GM19438 (cell line): ENCODE results near the gene CADPS.

ENCODE experiments used
- ATAC-seq: cut with Tn5 transposase; IDR thresholded peaks from one replicate; pipeline ENCODE4 v1.9.1; 2021; ENCODE audit warnings: low read depth; ENCODE audit not compliant: unreplicated experiment

Gene CADPS

DNA sequence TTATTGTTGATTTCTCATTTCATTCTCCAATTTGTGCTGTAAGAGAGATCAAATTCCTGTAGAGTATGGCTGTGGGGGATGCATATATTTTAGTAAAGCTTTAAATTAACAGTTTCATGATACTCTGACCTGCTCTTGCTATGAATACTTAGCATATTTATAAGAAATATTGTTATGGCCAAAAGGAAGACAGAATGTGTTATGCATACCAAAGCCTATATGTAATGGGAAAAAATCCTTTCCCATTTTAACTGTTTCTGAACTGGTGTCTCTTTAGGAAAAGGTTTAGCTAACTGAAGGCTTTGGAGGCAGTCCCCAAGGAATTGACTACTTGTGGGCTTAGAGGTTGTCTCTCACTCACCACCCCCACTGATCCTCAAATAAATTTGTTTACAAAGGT lies 59.2 kb downstream of the CADPS start:
- no peak for ATAC-seq

GRCh38 chr3:62812631-62813030 lies 62.6 kb downstream of the CADPS start:
- no peak for ATAC-seq

DNA sequence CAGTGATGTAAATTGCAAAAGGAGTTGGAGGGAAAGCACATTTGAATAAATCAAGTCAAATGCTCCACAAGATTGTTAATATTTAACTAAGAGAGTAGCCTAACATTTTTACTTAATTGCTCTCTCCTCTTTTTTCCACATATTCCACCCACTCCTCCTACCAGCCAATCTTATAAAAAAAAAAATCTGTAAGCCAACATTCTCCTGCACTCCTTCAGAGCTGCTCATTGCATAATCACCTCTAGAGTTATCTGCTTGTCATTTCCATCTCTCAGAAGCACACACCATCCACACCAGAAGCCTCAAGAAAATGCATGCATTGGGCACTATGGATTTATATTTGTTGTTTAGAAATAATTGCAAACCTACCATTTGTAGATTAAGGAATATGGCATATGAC lies 64.1 kb downstream of the CADPS start:
- no peak for ATAC-seq

GRCh38 chr3:62809369-62809768 lies 65.8 kb downstream of the CADPS start:
- ATAC-seq, result no peak

DNA sequence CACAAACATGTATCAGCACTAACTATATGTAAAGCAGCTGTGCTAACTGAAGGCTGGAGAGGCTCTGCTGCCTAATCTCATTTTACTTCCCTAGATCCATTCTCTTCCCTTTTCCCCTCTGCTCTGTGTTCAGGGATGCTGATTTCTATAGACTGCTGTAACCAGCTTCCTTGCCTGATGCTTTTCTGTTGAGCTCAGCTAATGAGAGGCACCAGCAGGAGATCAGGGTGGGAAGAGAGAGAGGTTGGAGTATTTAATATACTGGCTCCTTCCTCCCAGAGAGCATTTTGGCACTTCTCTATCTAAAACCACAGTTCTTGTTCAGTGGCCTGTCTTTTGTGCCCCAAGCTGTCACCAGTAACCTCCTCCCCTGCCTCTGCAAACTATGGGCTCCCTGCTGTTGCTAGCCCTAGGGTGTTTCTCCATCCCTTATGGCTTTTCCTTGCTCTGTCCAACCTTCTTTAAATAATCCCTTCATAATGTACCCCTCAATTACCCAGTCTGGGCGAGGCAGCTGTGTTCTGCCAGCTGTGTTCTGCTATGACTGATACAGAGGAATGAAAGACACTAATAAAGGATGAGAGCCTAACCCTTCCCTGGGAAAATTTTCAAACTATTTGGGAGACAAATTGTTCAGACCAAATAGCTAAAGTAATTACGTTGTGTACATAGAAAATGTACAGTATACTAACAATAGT lies 69.5 kb downstream of the CADPS start:
- ATAC-seq, result no peak

- no peak for ATAC-seq
Observed at GRCh38 chr3:62805106-62805505, 70.1 kb downstream of the CADPS start.

GRCh38 chr3:62803276-62803675 lies 71.9 kb downstream of the CADPS start:
- ATAC-seq, result no peak

- ATAC-seq, result no peak
Observed at GRCh38 chr3:62798000-62798399, 77.2 kb downstream of the CADPS start.

- no peak for ATAC-seq
Observed at GRCh38 chr3:62797132-62797531, 78.1 kb downstream of the CADPS start.

DNA sequence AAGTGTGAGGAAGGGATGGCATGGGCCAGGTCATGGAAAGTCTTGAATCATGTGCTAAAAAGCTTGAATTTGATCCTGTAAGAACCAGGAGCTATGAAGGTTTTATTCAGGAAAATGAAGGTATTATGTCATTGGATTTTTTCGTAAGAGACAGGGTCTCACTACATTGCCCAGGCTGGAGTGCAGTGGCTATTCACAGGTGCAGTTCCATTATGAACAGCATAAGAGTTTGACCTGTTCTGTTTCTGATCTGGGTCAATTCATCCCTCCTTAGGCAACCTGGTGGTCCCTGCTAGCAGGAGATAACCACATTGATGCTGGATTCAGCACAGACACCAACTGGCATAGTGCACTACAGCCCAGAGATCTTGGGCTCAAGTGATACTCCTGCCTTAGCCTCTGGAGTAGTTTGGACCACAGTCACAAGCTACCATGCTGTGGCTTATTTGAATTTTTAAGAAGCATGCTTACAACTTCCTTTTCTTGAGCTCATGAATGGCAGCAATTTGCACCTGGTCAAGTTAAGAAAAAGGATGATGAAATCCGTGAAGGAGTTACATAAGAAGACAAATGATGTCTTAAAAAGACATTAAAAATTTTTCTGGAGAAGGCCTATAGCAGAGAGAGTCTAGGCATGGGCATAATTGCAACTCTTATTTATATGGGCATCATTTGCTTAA lies 79.1 kb downstream of the CADPS start:
- no peak for ATAC-seq

DNA sequence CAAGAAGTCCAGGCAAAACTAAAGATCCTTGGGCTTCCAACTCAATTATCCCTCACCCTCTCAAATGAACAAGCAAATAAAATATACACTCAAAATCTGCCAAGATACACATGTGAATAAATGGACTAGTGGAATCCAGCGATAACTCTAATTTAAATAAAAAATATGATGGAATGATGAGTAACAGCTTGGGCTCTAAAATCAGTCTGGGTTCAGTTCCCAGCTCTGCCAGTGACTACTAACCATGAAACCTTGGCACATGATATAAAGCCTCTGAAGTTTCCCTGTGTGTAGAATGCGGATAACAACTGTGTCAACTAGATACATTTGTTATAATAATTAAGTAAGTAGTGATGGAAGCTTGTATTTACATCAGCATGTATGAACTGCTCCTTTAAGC lies 81.3 kb downstream of the CADPS start:
- no peak for ATAC-seq

GRCh38 chr3:62785384-62785783 lies 89.8 kb downstream of the CADPS start:
- no peak for ATAC-seq

DNA sequence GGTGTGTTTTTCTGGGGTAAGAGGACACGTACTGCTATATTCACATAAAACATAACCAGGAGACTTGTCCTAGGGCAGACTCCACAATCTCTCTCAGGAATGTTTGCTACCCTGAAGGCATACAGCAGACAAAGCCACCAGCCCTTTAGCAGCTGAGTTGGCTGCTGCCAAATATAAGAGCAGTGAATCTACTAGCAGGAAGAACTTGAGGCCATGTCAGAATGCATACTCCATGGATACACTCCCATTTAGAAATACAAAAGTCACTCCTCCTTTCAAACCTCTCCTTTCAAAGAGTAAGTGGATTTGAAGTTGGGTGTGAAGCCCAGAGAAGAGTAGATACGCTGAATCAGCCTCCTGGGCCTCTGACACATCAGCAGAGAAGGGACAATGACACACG lies 94.1 kb downstream of the CADPS start:
- ATAC-seq, result no peak

GRCh38 chr3:62777674-62778073 lies 97.5 kb downstream of the CADPS start:
- ATAC-seq, result no peak

DNA sequence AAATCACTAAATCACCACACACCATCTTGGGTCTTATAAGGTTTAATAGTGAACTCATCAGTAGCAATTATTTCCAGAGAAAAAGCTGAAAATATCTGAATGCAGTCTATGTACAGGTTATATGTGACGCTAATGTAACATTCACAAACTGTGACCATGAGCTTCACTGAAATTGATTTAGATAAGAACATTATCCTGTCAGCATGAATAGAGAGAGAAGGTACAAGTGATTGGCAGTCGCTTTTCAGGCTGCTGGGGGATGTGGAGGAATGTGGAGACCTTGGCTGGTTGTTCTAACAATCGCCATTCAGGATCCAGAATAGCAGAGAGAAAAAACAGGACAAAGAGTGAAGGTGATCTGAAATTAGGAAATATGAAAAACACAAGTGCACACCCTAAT lies 98.1 kb downstream of the CADPS start:
- ATAC-seq, result no peak

DNA sequence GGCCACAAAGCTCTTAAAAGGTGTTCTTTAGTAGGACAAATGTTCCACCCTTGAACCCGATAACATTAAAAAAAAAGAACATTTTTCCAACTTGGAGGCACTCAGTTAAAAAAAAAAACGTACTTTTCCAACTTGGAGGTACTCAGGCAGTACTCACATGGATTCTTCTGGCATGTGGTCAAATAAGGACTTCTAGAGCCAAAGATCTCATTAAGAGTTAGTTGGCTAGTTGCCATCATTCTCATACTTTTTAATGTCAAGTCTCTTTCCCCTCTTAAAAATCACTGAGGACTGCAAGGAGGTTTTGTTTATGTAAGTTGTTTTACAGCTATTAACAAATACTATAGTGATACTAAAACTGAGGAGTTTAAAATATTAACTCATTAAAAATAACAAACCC lies 101.0 kb downstream of the CADPS start:
- ATAC-seq, result no peak

DNA sequence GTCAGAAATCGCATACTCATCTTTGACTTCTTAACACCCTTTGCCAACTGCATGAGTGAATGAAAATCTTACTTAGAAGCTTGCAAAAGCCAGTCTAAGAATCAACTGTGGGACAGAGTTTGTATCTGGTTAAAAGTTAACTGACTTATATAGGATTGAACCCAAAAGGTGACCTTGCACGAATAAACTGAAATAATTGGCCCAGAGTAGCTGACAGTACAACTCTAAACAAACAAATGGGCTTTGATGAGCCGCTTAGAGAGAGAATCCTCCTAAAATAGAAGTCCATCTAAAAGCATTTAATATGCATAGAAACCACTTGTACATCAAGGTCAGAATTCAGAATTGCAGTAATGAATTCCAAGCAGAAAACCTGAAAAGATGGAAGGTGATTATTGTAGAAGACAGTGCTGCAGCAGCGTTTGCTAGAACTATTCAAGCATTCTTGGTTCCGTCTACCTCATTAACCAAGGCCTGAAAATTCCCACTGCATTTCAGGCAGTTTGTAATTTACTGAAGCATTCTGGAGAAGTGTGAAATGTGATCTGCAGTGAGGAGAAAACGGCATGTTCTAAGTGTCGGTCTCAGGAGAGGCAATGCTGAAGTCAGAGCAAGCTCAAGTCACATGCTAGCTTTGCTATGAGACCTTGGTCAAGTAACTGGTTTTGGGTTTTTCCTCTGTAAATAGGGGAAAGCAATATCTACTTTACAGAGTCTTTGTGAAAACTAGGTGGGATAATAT lies 103.7 kb downstream of the CADPS start:
- no peak for ATAC-seq

DNA sequence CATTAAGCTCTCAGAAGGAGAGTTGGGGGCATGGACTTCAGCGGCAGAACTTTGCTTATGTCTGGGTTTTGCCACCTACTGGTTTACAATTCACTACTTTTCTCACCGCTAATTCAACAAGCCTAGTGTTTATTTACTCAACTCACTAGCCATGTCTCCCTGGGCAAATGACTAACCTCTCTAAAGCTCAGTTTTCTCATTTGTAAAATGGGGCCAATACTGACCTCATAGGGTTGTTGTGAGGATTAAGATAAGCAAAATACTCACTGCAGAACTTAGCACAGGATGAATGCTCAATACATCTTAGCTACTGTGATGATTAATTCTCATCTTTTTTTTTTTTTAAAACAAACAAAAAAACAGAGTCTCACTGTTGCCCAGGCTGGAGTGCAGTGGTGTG lies 106.3 kb downstream of the CADPS start:
- no peak for ATAC-seq

GRCh38 chr3:62761711-62762110 lies 113.5 kb downstream of the CADPS start:
- no peak for ATAC-seq

DNA sequence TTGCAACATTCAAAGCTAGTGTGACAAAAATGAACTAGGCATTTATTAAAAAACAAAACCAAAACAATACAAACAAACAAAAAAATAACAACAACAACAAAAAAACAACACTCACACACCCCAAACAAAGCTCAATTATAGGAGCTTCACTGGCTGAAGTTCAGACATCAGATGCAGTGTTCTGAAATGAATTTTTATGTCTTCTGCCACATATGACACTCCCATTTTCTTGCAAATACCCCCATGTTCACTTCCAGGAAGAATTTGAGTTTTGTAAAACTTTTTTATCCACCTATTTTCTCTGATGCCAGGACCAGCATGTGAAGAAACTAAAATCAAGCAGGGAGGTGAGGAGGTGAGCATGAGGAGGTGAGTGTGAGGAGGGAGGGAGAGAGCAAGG lies 113.9 kb downstream of the CADPS start:
- ATAC-seq, result no peak

DNA sequence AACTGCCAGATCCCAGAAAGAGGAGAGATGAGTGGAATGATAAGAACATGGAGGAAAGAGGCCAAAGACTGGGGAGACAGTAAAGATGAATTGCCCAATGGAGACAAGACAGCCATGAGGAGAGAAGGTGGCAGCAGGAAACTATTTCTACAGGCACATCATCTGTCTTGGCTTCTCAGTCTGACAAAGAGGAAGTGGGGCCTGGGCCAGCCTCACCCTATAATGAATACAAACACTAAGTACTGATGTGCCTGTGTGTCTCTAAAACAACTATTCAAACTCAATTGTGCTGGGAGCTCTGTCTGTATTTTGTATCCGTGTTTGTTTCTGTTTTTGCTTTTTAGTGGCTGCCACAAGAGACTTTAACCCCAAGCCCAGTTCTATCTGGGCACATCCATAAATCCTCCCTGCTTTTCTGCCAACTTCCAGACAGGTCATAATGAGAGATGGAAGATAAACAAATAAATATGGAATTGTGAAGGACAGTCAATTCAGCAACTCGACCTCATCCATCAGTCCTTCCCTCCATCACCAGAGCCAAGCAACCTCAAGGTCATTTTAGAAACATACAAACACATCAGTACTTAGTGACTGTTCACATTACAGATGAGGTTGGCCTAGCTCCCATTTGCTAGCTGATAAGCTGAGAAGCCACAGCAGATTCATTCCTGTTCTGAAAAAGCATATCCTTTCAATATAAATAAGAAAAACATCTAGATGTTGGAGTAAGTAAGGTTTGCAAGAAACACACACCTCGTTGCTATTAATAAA lies 116.7 kb downstream of the CADPS start:
- ATAC-seq, result no peak
